Left ventricle myocardium inferior (tissue), 1 donor: ENCODE data around the gene TFR2. TPM values are rescaled to one million over a fixed set of nuclear protein-coding genes. Genes with fewer than 3 reads are reported as not detected.

Source experiments
- DNase-seq: peaks from one replicate; pipeline ENCODE4 v3.0.0-alpha.2; 2020
- H3K27ac ChIP-seq: fragments of 200-600 bp; replicated peaks from 2 replicates; pipeline ENCODE4 v1.8.0; 2021
- H3K27me3 ChIP-seq: fragments of 200-600 bp; 2 replicates; pipeline ENCODE4 v1.8.0; 2021; ENCODE audit warnings: low read depth
- H3K36me3 ChIP-seq: fragments of 200-600 bp; 2 replicates; pipeline ENCODE4 v1.8.0; 2021
- H3K4me1 ChIP-seq: fragments of 200-600 bp; 2 replicates; pipeline ENCODE4 v1.8.0; 2021
- H3K4me3 ChIP-seq: fragments of 200-600 bp; 2 replicates; pipeline ENCODE4 v1.8.0; 2021; ENCODE audit warnings: mild to moderate bottlenecking, moderate library complexity
- H3K9me3 ChIP-seq: fragments of 200-600 bp; replicated peaks from 2 replicates; pipeline ENCODE4 v1.8.0; 2021
- intact Hi-C: fragments of 100-400 bp; cut with micrococcal nuclease; formaldehyde crosslinking; loops from one replicate; pipeline ENCODE4 v1.11.0; 2022
- total RNA-seq: library from RNA; stranded (reverse); fragmentation: NEBNext Ultra II Directional; extraction: Animal tissue kit (Norgen Biotek cat#: 25700); gene quantifications from one replicate; pipeline ENCODE4 v1.2.1, GENCODE V29; 2021
- TF ChIP-seq, protein P1 (sequence below): fragments of 200-600 bp; IDR thresholded peaks from 2 replicates; pipeline ENCODE4 v1.8.0; 2021; ENCODE audit warnings: antibody characterized with exemption, mild to moderate bottlenecking, borderline replicate concordance
- donor health status: DM: no; HTN: yes; CAD: no; lungs with severe emphysema.

TFR2 gene
- total RNA-seq, 1 donor from 2014 or later = 0.25 TPM

DNA sequence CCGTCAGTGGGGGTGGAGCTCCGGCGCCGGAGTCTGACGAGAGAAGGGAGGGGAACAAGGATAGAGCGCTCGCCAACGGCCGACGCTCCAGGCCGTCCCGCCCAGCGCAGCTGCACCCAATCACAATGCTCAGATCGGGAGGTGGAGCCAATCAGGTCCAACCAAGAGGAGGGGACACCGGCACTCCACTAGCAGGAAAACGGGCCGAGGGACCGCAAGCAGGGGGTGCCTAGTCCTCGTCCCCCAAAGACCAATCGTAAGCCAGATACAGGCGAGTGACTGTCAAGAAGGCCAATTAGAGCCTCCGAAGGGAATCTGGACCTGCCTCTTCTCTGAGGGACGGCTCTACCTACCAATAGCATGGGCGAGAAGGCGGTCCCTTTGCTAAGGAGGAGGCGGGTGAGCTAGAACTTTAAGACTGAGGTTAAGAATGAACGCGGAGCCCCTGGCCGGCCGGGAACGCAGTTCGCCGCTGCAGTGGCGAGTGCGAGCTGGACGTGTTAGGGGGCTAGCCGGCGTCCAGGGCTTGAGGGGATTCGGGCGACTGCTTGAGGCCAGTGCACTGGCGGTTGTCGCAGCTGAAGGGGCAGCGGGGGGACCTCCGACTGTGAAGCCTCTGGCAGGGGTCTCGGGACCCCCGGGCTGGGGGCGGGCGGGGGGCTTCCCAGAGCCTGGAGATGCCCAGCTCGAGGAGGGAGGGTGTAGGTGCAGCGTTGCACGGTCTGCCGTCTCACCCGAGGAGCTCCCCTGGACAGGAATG lies 54.9 kb downstream of the TFR2 start, which contains the start of gene FBXO24:
FBXO24 (plus strand) TSS at position 63 of the 760 bp plus-strand sequence; CDS start at position 361, 298 bp downstream.
- DNase-seq = peak; percentile 100
- Histone ChIP-seq H3K4me1 (peaks cover 65% of the 10 kb centered on the region), H3K27me3 (no peaks in the 10 kb centered on the region), H3K4me3 (peak within 1 kb of the TSS; percentile 100), H3K9me3 (no peaks in the 10 kb centered on the region), H3K36me3 (peaks cover 12% of the 10 kb centered on the region), H3K27ac (peak within 1 kb of the TSS; percentile 98)
- TF ChIP-seq, protein P1, sequence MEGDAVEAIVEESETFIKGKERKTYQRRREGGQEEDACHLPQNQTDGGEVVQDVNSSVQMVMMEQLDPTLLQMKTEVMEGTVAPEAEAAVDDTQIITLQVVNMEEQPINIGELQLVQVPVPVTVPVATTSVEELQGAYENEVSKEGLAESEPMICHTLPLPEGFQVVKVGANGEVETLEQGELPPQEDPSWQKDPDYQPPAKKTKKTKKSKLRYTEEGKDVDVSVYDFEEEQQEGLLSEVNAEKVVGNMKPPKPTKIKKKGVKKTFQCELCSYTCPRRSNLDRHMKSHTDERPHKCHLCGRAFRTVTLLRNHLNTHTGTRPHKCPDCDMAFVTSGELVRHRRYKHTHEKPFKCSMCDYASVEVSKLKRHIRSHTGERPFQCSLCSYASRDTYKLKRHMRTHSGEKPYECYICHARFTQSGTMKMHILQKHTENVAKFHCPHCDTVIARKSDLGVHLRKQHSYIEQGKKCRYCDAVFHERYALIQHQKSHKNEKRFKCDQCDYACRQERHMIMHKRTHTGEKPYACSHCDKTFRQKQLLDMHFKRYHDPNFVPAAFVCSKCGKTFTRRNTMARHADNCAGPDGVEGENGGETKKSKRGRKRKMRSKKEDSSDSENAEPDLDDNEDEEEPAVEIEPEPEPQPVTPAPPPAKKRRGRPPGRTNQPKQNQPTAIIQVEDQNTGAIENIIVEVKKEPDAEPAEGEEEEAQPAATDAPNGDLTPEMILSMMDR = no peak
- intact Hi-C loops = loop anchor here (10.0 kb wide), 1 partner anchor 108 kb away; the partner anchor contains the start of gene GIGYF1

- no peak for DNase-seq
- Histone ChIP-seq H3K36me3 (peaks cover 20% of the 10 kb centered on the region), H3K27ac (peak within 1 kb of the TSS; percentile 98), H3K4me3 (peak within 1 kb of the TSS; percentile 100), H3K27me3 (no peaks in the 10 kb centered on the region), H3K4me1 (peaks cover 64% of the 10 kb centered on the region), H3K9me3 (no peaks in the 10 kb centered on the region)
- intact Hi-C loops = loop anchor here (10.0 kb wide), 1 partner anchor 109 kb away; the partner anchor contains the start of gene GIGYF1
- TF ChIP-seq, protein P1 = no peak
Observed at GRCh38 chr7:100585511-100586265, 55.7 kb downstream of the TFR2 start, which contains the start of gene LRCH4. Gene LRCH4, minus strand, starts transcription at chr7:100586129. Its CDS starts 29 bp downstream, at chr7:100586100.

DNA sequence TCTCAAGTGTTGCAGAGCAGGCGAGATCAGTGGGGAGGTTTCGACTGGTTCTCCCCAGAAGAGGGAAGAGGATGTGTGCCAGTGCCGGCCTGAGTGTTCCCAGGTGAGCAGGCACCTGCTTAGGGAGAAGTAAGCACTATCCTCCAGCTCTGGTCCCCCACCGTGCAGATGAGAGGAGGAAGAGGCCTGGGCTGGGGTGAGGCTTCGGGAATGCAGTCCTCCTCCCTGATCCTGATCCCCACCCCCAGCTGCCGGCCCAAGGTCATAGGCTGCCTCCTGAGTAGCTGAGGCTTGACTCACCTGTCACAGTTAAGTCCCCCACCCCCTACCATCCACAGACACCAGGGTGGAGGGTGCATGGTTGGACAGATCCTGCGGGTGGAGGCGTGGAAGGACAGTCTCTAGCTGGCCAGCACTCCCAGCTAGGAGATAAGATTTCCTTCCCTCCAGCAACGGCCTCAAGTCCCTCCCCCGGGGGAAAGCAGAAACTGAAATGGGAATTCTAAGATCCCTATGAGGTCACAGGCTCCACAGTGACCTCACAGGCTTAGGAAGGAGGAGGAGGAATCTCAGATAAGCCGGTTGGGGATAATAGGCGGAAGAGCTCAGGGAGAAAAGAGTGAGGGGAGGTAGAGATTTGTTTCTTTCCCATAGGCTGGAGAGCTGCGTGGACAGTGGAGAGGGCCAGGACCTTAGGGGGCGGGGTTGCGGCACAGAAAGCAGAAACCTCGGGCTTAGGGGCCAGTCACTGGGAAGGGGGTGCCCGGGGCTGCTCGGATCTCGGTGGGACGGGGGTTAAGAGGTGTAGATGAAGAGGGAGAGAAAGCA lies 56.5 kb downstream of the TFR2 start:
- H3K27ac ChIP-seq = peak overlapping the region; percentile 98
- TF ChIP-seq, protein P1 = no peak
- intact Hi-C loops = loop anchor here (10.0 kb wide), 1 partner anchor 110 kb away; the partner anchor contains the start of gene GIGYF1
- peaks cover 25% of the 10 kb centered on the region for H3K36me3 ChIP-seq
- peaks cover 56% of the 10 kb centered on the region for H3K4me1 ChIP-seq
- H3K27me3 ChIP-seq = no peaks in the 10 kb centered on the region
- H3K4me3 ChIP-seq = peak overlapping the region; percentile 100
- DNase-seq = peak; percentile 35
- no peaks in the 10 kb centered on the region for H3K9me3 ChIP-seq

DNA sequence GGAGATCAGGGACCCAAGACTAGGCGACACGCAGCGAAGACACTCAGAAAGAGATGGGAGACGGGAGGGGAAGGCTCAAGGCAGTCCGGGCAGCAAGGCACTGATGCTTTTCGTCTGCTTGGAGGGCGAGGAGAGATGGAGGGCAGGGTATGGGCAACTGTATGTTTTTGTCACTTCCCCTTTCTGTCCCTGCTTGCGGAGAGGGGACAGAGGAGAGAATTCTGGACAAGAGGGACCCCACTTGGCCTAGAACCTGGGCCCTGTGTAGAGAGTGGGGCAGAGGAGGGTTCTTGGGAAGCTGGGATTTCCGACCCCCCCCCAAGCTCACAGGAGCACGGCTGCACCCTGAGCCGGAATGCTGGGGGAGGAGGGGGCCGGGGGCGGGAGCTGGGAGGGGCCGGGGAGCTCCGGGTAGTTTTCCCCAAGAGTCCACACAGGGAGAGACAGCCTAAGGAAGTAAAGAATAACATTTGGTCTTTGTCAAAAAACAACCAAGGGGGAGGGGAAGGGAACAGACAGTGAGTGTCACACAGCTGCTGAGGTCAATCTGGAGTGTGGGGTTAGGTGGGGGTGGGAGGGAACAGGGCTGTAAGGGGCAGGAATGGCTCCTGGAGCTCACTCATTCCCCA lies 57.2 kb downstream of the TFR2 start:
- peak overlapping the region; percentile 100 for H3K4me3 ChIP-seq
- H3K36me3 ChIP-seq = peaks cover 31% of the 10 kb centered on the region
- peak overlapping the region; percentile 98 for H3K27ac ChIP-seq
- H3K9me3 ChIP-seq = no peaks in the 10 kb centered on the region
- TF ChIP-seq, protein P1 = no peak
- H3K4me1 ChIP-seq = peaks cover 55% of the 10 kb centered on the region
- DNase-seq = no peak
- intact Hi-C loops = loop anchor here (10.0 kb wide), 1 partner anchor 111 kb away; the partner anchor contains the start of gene GIGYF1
- no peaks in the 10 kb centered on the region for H3K27me3 ChIP-seq
